ENCODE results near the gene HOXD1. TPM values are rescaled to one million over a fixed set of nuclear protein-coding genes. Genes with fewer than 3 reads are reported as not detected.

The HOXD1 gene
- polyA plus RNA-seq, 1 experiment = not detected

- CTCF ChIA-PET = interaction anchor here (0.8 to 1.9 kb wide), 2 partner anchors 283 to 382 kb away, joined by 3 to 6 read pairs; no protein-coding TSS in a partner anchor
- Histone ChIP-seq H3K27me3 (ENCODE audit: control insufficient read depth, insufficient read depth, low read length) (peaks cover 74% of the 10 kb centered on the region), H3K27ac (ENCODE audit: low read depth, low read length) (no peak overlapping the region), H3K4me3 (ENCODE audit: low read depth, low read length) (no peak overlapping the region), H3K9me3 (ENCODE audit: control insufficient read depth, insufficient read depth, low read length) (peaks cover 13% of the 10 kb centered on the region; the same call in 1 of the 2 replicates)
- POLR2A ChIA-PET = no interaction called here
- TF ChIP-seq CTCF (IDR thresholded peaks at IDR 0.05; ENCODE audit: low read depth, low read length) = no peak
- no peak for DNase-seq (ENCODE audit: low read depth, low spot score)
These were observed 16.2 kb upstream of the HOXD1 start for GRCh38 chr2:176172007-176172894.

GRCh38 chr2:176172895-176173566 is 15.4 kb upstream of the HOXD1 start:
- POLR2A ChIA-PET = no interaction called here
- no peak for DNase-seq (ENCODE audit: low read depth, low spot score)
- Histone ChIP-seq H3K4me3 (ENCODE audit: low read depth, low read length) (no peak overlapping the region), H3K9me3 (ENCODE audit: control insufficient read depth, insufficient read depth, low read length) (peaks cover 13% of the 10 kb centered on the region; the same call in 1 of the 2 replicates), H3K27ac (ENCODE audit: low read depth, low read length) (no peak overlapping the region), H3K27me3 (ENCODE audit: control insufficient read depth, insufficient read depth, low read length) (peaks cover 79% of the 10 kb centered on the region)
- CTCF ChIA-PET = interaction anchor here (0.8 to 1.9 kb wide), 2 partner anchors 282 to 382 kb away, joined by 3 to 6 read pairs; no protein-coding TSS in a partner anchor
- TF ChIP-seq CTCF (IDR thresholded peaks at IDR 0.05; ENCODE audit: low read depth, low read length) = no peak

DNA sequence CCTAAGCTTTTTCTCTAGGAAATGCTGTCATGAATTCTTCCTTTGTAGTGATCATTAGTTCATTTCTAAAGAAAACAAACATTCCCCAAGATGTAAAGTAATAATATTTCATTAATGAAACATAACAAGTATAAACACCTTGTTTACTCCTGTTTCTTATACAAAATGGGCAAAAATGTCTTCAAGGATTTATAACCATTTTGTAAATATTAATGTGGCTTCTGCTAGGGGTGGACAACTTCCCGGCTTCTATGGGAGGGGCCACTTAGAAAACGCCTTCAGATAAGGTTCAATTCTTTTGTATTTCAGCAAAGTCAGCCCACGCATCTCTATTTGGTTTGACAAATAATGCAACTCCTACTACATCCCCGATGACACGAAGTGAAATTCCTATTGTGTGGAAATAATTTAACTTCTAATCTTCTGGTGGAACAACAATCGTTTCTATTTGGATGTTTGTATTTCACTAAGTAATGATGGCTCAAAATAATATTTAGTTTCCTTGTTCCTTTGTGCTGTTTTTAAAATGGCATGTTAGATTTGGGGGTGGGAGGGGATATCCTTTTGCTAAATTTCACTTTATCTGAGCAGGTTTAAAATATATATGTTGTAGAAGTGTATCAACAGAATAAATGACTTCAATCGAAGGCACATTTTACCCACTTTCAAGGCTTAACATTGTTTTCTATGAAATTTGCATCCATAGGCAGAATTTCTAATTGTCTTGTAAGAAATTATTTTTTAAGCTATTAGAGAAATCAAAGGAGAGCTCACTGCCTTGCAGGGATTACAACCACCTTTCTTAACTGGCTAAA is 14.7 kb upstream of the HOXD1 start:
- ChIA-PET POLR2A (no interaction called here), CTCF (interaction anchor here (0.6 to 1.9 kb wide), 3 partner anchors 281 to 841 kb away, joined by 6 to 8 read pairs (median 6); no protein-coding TSS in a partner anchor)
- Histone ChIP-seq H3K27ac (ENCODE audit: low read depth, low read length) (no peak overlapping the region), H3K4me3 (ENCODE audit: low read depth, low read length) (no peak overlapping the region), H3K9me3 (ENCODE audit: control insufficient read depth, insufficient read depth, low read length) (peaks cover 13% of the 10 kb centered on the region; the same call in 1 of the 2 replicates), H3K27me3 (ENCODE audit: control insufficient read depth, insufficient read depth, low read length) (peaks cover 86% of the 10 kb centered on the region)
- DNase-seq (ENCODE audit: low read depth, low spot score) = no peak
- no peak for TF ChIP-seq CTCF (IDR thresholded peaks at IDR 0.05; ENCODE audit: low read depth, low read length)

DNA sequence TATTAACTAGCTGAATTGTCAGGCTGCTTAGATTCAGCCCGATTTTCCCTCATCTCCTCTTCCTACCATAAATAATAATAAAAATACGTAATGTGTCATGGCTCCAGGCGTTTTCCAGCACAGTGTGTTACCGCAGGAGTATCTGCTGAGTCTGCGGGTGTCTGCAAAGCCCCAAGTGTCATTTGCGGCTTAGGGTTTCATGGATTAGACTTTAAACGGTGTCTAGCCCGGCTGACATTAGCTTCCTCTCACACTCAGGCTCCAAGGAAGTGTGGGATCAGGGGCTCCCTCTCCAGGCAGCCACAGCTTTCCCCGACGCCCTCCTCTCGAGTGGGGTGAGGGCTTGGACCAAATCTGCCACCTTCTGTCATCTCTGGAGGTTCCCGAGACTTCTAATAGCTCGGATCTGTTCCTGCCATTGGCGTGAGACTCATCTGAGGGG is 14.1 kb upstream of the HOXD1 start:
- Histone ChIP-seq H3K27me3 (ENCODE audit: control insufficient read depth, insufficient read depth, low read length) (peaks cover 92% of the 10 kb centered on the region), H3K27ac (ENCODE audit: low read depth, low read length) (no peak overlapping the region), H3K9me3 (ENCODE audit: control insufficient read depth, insufficient read depth, low read length) (peaks cover 13% of the 10 kb centered on the region; the same call in 1 of the 2 replicates), H3K4me3 (ENCODE audit: low read depth, low read length) (no peak overlapping the region)
- no peak for DNase-seq (ENCODE audit: low read depth, low spot score)
- ChIA-PET CTCF (interaction anchor here (0.6 to 1.4 kb wide), 2 partner anchors 280 to 841 kb away, joined by 6 to 8 read pairs; no protein-coding TSS in a partner anchor), POLR2A (no interaction called here)
- no peak for TF ChIP-seq CTCF (IDR thresholded peaks at IDR 0.05; ENCODE audit: low read depth, low read length)

All from AG04450 (cell line).